T-cell (primary cell): ENCODE data around the gene BMI1. TPM values are rescaled to one million over a fixed set of nuclear protein-coding genes. Genes with fewer than 3 reads are reported as not detected.
A peak's percentile ranks its signal among the peaks of the same experiment; 100 is the strongest.

Experiments used
- ATAC-seq, 4 experiments: fragments of 200-7000 bp in 3 of 4; fragments of 150-1000 bp in 1 of 4; cut with Tn5 transposase; replicated peaks in 1 of 4; 1 replicate in 3 of 4; 2 replicates in 1 of 4; pipeline ENCODE4 v1.10.0; 2021; ENCODE audit warnings: moderate library complexity in 3 of 4, mild to moderate bottlenecking in 2 of 4, moderate number of reproducible peaks in 1 of 4
- CTCF ChIA-PET, 2 donors: fragments of 300-600 bp; sonication (Branson Sonifier 250); formaldehyde crosslinking; loops; one replicate each; lab custom pipeline; 2022; ENCODE audit warnings: antibody characterized with exemption in 2 of 2; lab: Charles Lee
- POLR2A ChIA-PET, 2 donors: fragments of 300-600 bp; sonication (Branson Sonifier 250); formaldehyde crosslinking; loops; one replicate each; lab custom pipeline; 2022; ENCODE audit warnings: antibody characterized with exemption in 2 of 2; lab: Charles Lee
- DNase-seq, 35 experiments: peaks; one replicate each; pipeline versions ENCODE4 v3.0.0 to v3.0.0-alpha.2; 2013 to 2023
- H3K27ac ChIP-seq: one replicate; pipeline ENCODE4 v1.5.1; 2013; ENCODE audit warnings: low read length
- H3K27me3 ChIP-seq, 2 experiments: replicated peaks in 1 of 2; 1 replicate in 1 of 2; 2 replicates in 1 of 2; pipeline versions ENCODE4 v1.6.1 to v1.7.0; 2013; ENCODE audit warnings: low read length in 1 of 2, mixed read lengths in 1 of 2; ENCODE audit not compliant: control insufficient read depth in 2 of 2, insufficient read depth in 2 of 2; ENCODE audit errors: extremely low read depth in 1 of 2
- H3K36me3 ChIP-seq, 2 donors: 1 replicate in 1 of 2; 2 replicates in 1 of 2; pipeline versions ENCODE4 v1.6.1 to v1.7.0; 2013; ENCODE audit warnings: low read length in 1 of 2; ENCODE audit not compliant: control insufficient read depth in 2 of 2, insufficient read depth in 1 of 2; ENCODE audit errors: extremely low read depth in 1 of 2
- H3K4me1 ChIP-seq, 2 experiments: 1 replicate in 1 of 2; 2 replicates in 1 of 2; pipeline versions ENCODE4 v1.6.1 to v1.7.0; 2013; ENCODE audit warnings: low read length in 2 of 2, mixed read lengths in 1 of 2; ENCODE audit not compliant: insufficient read depth in 2 of 2, control insufficient read depth in 1 of 2; ENCODE audit errors: extremely low read depth in 1 of 2
- H3K4me3 ChIP-seq, 2 donors: 1 replicate in 1 of 2; 2 replicates in 1 of 2; pipeline versions ENCODE4 v1.5.1 to v1.7.0; 2013; ENCODE audit warnings: mild to moderate bottlenecking in 2 of 2, low read length in 1 of 2, moderate library complexity in 1 of 2; ENCODE audit not compliant: control insufficient read depth in 1 of 2; ENCODE audit errors: extremely low read depth in 1 of 2
- H3K9me3 ChIP-seq: 2 replicates; pipeline ENCODE4 v1.7.0; 2013
- H3K27ac Mint-ChIP-seq, 2 donors: one replicate each; pipeline ENCODE4 v1.8.0; 2020 to 2021; ENCODE audit warnings: mild to moderate bottlenecking in 2 of 2, mixed read lengths in 2 of 2
- H3K27me3 Mint-ChIP-seq, 2 donors: one replicate each; pipeline ENCODE4 v1.8.0; 2021 to 2022; ENCODE audit warnings: mixed read lengths in 2 of 2
- H3K36me3 Mint-ChIP-seq: one replicate; pipeline ENCODE4 v1.8.0; 2021; ENCODE audit warnings: mixed read lengths
- H3K4me1 Mint-ChIP-seq, 3 donors: one replicate each; pipeline ENCODE4 v1.8.0; 2020 to 2022; ENCODE audit warnings: mixed read lengths in 3 of 3, mild to moderate bottlenecking in 1 of 3
- H3K4me3 Mint-ChIP-seq, 3 donors: one replicate each; pipeline ENCODE4 v1.8.0; 2020 to 2022; ENCODE audit warnings: mild to moderate bottlenecking in 3 of 3, mixed read lengths in 3 of 3, moderate library complexity in 3 of 3
- H3K9me3 Mint-ChIP-seq, 3 donors: one replicate each; pipeline ENCODE4 v1.8.0; 2020 to 2022; ENCODE audit warnings: mixed read lengths in 3 of 3
- WGBS: methylation state at CpG from one replicate; pipeline ENCODE4 v1.1.5; 2013; ENCODE audit warnings: missing lambda C conversion rate; ENCODE audit not compliant: insufficient coverage; 5-methylcytosine and 5-hydroxymethylcytosine counted together
- total RNA-seq, 35 experiments: library from RNA in 6 of 35; stranded (reverse) in 6 of 35; fragments of 120-200 nt in 1 of 35; gene quantifications; one replicate each; pipeline versions ENCODE4 v1.2.1 to v1.2.4 and lab custom pipeline; 2013 to 2026

BMI1 gene
- total RNA-seq, 5 donors from 2014 or later (not counting 1 experiment from before 2014, with no cell fraction given), result 48.9 to 69.2 (median 63.6) TPM

DNA sequence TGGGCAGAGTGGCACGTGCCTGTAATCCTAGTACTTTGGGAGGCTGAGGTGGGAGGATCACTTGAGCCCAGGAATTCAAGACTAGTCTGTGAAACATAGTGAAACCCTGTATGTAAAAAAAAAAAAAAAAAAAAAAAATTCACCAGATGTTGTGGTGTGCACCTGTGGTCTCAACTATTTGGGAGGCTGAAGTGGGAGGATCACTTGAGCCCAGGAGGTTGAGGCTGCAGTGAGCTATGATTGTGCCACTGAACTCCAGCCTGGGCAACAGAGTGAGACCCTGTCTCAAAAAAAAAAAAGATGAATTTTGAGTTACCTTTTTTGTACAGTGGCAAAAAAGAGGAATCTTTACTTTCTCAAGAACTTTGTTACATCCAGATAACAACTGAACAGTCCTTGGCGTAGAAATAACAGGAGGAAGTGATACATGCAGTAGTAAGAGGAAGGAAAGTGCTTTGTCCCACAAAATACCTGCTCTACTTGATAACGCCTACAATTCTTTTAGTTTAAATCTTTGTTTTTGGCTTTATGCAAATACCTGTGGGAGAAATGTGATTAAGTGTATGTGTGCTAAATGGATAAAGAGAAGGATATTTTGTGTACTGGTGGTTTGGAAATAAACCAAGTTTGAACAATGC lies 53.7 kb downstream of the BMI1 start:
- WGBS, result no CpG with 5 or more reads among the region's 3 CpGs
- no peak overlapping the region for H3K27ac ChIP-seq
- H3K36me3 ChIP-seq, result no peaks in the 10 kb centered on the region
- no peaks in the 10 kb centered on the region for H3K9me3 ChIP-seq
- ChIA-PET CTCF (no interaction called here), POLR2A (interaction anchor here in 1 of 2 donors (0.7 kb wide), 1 partner anchor 152 kb away, joined by 11 read pairs; no protein-coding TSS in a partner anchor)
- Mint-ChIP-seq H3K4me1 (peaks cover 0 to 9% (median 6%) of the 10 kb centered on the region in 3 donors), H3K4me3 (no peak overlapping the region), H3K36me3 (no peaks in the 10 kb centered on the region), H3K9me3 (no peaks in the 10 kb centered on the region), H3K27ac (no peak overlapping the region), H3K27me3 (peaks cover 0 to 3% of the 10 kb centered on the region in 2 donors)
- ATAC-seq (no peak), DNase-seq (no peak)
- H3K4me3 ChIP-seq, result no peak overlapping the region
- no peaks in the 10 kb centered on the region for H3K27me3 ChIP-seq
- H3K4me1 ChIP-seq, result peaks cover 0 to 9% of the 10 kb centered on the region in 2 experiments

DNA sequence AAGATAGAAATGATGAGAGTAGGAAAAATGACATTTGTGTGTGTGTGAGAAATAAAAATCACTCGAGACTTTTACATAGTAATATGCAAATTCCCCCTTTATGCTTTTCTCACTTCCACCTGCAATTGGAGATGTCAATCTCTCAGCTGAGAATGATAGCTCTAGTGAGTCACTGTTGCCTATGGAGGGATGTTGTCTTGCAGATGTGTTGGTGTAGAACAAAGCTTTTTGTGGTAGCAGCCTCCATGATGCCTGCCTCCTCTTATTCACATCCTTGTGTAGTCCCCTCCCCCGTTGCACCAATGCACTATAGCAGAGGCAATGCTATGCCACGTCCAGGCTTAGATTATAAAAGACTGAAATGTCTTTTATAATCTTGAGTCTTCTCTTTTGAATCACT lies 58.2 kb downstream of the BMI1 start:
- H3K4me3 Mint-ChIP-seq, result no peak overlapping the region
- no peaks in the 10 kb centered on the region for H3K36me3 Mint-ChIP-seq
- no peak overlapping the region for H3K27ac Mint-ChIP-seq
- ATAC-seq (peak in 2 of 4 experiments; percentile 9 to 26), DNase-seq (no peak)
- Histone ChIP-seq H3K4me3 (no peak overlapping the region), H3K4me1 (no peaks in the 10 kb centered on the region), H3K36me3 (no peaks in the 10 kb centered on the region), H3K27me3 (no peaks in the 10 kb centered on the region), H3K27ac (no peak overlapping the region), H3K9me3 (no peaks in the 10 kb centered on the region)
- H3K4me1 Mint-ChIP-seq, result peaks cover 0 to 4% (median 2%) of the 10 kb centered on the region in 3 donors
- peaks cover 0 to 3% of the 10 kb centered on the region in 2 donors for H3K27me3 Mint-ChIP-seq
- ChIA-PET POLR2A (interaction anchor here in 1 of 2 donors (0.7 kb wide), 1 partner anchor 36 kb away, joined by 3 read pairs; no protein-coding TSS in a partner anchor), CTCF (no interaction called here)
- WGBS, result no CpG with 5 or more reads among the region's 3 CpGs
- no peaks in the 10 kb centered on the region for H3K9me3 Mint-ChIP-seq

Other genes starting within 250 kb of the BMI1 start
- not detected for gene EBLN1, start 103.1 kb upstream of the BMI1 start, total RNA-seq
- gene COMMD3, start 4.7 kb upstream of the BMI1 start, total RNA-seq, result 10 to 100 TPM; 25.2 to 57.2 (median 49.7) TPM
- under 1 TPM in 2 of 5 donors, not detected in 3; 0.23 to 0.33 TPM for gene SPAG6, start 24.4 kb downstream of the BMI1 start, total RNA-seq